HG03280 (cell line): ENCODE measurements around the gene LDLRAD3.

Experiments
- ATAC-seq: cut with Tn5 transposase; IDR thresholded peaks from one replicate; pipeline ENCODE4 v1.9.1; 2021; ENCODE audit warnings: mild to moderate bottlenecking, moderate library complexity; ENCODE audit not compliant: unreplicated experiment

The LDLRAD3 gene

DNA sequence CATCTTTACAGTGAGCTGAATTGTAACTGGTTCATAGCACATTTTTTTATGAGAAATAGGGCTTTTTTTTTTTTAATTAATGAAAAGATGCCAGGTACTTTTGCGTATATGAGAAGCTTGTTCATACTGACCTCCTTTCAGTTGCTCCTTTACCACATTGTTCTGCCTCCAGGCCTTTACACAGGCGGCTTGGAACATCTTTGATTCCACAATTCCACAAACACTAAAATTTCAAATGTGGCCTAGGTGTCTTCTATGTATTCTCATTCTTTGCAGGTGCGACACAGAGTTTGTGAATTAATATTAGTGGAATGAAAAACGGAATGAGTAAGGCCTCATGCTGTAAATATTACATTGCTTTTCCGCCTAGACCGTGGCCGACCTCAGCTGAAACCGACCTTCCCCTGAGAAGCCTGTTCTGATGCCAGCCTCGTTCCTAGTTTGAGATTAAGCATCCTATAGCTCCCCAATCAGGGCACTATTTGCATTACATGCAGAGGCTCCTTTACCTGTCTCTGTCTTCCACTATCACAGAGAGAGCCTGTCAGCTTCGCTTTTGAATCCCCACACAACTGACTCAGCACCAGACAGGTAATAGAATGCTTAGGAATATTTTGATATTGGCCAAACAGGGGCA is 125.8 kb downstream of the LDLRAD3 start:
- ATAC-seq = no peak

DNA sequence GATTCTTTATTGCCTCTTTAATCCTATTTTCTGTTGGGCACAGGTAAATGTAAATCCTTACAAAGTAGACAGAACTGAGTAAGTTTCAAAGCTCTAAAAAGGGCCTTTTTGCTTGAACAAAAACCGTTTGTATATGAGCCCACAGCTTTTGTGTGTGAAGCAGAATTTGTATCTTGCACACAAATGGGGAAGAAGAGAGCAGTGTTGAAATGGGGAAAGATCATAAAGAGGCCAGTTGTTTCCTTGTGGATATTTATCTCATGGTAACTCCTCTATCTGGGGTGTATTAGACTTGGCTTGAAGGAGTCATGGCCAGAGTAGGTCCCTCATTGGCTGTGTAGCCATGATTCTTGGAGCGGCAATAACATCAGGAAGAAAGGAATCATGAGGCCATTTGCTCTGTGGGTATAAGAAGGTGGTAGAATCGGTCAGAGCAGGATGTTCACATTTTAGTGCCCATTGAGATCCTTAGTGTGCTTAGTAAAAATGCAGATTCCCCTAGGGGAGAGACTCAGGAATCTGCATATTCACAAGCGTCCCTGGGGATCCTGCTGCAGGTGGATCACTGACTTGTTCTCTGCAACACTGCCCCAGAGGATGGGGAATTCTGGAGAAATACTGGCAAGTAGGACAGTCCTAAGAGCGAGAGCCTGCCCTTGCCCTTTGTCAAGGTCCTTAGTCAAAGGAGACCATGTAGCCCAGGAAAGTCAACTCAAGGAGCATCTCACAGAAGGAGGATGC is 126.5 kb downstream of the LDLRAD3 start:
- no peak for ATAC-seq

DNA sequence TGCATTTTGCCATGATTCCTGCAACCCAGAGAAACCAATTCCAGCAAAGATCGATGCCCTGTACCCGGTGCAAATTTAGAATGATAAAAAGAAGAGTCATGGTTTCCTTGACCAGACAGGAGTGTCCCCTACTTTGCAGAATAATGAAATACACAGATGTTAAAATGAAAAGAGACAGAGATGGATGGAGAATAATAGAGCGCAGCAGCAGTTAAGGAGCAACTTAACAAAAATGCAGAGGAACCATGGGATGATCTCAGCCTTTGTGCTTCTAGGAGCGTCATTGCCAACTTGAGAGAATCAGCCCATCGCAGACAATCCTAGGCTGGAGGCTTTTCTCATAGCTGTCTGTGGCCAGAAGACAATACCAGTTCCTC is 127.1 kb downstream of the LDLRAD3 start:
- no peak for ATAC-seq

DNA sequence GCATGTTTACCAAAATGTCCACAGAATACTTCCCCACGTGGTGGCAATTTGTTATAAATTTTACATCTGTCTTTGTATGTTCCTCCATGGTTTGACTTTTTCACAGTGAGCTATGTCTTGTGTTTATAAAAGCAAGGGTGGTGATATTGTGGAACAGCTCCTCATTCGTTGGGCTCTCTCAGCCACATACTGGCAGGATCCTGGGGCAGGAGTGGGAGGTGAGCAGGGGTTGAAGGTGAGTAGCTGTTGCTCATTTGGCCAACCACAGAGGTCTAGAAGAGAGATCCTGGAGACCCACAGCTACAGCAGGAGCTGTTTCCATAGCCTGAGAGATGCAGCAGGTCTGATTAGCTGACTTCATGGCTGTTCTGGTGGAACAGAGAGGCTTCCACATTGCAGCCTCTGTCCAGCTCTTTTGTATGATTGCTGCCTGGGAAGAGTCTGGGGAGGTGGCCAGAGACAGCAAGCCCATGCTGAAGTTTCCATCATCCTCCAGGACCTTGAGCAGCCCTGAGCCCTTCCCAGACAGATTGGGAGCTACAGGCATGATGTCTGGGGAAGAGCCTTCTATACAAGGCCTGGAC is 128.1 kb downstream of the LDLRAD3 start:
- ATAC-seq = no peak

DNA sequence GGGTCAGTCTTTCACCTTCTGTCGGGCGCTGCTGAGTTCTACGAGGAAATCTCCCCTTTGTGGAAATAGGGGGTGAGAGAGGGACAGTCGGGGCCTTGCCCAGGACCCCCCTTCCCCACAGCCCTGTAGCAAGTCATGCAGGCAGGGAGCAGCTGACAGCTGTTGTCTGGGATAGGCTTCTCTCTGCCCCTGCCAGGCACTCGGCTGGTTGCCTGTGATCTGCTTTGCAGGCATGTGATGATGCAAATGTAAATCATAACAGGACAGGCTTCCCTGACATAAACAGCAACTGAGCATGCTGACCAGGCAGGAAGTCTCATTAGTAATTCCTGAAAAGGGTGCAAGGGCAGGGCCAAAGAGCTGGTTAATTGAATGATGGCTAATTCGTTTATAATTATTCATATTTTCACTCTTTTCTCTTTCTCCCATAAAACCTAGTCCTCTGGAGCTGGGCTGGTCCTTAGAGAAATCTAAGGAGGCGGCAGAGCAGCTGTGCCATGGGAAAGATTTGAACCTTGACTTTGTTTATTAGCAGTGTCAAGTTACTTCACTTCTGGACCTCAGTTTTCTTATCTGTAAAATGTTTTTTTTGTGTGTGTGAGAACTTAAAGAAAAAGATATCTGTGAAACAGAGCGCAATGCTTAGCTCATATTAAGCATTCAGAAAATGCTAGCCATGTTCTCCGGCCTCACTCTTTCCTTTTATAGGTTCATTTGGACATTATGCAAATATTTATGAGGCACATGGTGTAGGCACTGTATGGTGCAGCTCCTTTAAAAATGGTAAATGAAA is 129.7 kb downstream of the LDLRAD3 start:
- no peak for ATAC-seq

DNA sequence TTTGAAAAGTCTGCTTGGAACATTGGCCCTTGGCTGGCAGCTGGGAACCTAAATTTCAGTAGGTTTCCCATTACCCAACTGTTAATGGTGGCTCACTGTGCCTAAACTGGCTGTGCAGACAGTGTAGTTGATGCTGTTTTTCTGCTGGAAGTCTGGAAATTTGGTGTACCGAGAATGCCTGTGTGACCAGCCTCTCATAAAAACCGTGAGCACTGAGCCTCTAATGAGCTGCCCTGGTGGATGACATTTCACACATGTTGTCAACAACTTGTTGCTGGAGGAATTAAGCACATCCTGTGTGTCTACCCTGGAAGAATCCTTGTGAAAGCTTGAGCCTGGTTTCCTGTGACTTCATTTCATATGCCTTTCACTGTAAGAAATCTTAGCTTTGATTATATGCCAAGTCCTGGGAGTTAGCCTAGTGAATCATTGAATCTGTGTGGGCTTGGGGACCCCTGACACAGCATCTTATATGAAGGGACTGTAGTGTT is 131.1 kb downstream of the LDLRAD3 start:
- no peak for ATAC-seq

DNA sequence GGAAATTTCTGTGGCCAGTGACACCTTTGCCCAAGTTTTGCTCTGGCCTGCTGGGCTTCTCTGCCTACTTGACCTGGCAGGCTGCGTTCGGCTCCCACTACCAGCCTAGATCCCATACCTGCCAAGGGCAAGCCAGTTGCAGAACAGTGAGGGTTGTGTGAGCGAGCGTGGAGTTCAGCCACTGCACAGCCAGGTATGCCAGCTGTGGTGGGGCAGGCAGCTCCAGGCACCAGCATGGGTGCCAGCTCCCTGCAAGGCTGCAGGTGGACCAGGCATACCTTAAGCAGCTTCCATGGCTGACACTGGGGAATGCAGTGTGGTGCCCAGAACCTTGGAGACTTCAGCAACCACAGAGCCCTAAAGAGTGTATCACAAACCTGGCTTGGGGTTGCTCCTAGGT is 133.5 kb downstream of the LDLRAD3 start:
- ATAC-seq = no peak

DNA sequence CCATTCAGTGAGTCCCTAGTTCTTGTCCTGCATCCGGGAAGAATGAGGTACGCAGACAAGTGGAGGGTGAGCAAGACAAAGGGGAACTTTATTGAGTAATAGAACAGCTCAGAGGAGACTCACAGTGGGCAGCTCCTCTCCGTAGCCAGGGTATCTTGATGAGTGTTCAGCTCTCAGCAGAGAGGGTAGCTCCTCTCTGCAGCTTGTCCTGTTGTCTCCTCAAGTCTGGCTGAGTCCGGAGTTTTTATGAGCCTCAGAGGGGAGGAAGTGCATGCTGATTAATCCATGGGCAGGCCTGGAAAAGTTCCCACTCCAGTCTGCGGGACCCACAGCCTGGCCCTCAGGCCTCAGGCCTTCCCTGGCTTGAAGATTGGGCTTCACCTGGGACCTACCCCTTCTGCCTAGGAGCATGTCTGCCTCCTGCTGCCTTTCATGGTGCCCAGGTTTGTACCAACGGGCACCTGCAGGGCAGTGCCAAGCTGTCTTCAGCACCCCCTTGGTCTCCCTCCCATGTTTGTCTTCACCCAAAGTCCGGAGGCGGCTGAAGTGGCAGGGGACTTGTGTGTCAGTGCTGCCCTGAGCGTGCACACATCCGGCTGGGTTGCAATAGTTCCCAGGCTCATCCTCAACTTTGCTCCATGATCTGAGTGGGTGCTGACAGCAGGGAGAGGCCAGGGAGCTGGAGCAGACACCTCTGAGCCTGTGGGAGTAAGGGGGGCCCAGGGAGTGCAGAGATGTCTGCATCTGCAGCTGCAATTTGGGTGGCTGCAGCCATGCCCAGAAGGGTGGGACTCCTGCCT is 134.2 kb downstream of the LDLRAD3 start:
- no peak for ATAC-seq

DNA sequence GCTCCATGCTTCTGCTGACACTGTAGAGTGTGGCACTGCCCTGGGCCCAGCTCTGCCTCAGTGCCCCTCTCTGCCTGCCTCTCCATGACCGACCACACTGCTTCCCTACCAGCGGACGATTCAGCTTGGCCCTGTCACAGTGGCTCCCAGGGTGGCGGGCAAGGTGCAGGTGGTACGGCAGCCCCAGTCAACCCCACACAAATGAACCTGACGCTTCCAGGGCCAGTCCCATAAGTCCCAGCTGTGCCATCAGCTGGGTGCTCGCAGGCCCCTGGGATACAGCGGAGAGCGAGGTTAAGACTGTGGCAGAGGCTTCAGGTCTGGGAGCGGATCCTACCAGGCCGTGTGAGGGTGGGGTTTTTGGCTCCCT is 134.8 kb downstream of the LDLRAD3 start:
- ATAC-seq = no peak

DNA sequence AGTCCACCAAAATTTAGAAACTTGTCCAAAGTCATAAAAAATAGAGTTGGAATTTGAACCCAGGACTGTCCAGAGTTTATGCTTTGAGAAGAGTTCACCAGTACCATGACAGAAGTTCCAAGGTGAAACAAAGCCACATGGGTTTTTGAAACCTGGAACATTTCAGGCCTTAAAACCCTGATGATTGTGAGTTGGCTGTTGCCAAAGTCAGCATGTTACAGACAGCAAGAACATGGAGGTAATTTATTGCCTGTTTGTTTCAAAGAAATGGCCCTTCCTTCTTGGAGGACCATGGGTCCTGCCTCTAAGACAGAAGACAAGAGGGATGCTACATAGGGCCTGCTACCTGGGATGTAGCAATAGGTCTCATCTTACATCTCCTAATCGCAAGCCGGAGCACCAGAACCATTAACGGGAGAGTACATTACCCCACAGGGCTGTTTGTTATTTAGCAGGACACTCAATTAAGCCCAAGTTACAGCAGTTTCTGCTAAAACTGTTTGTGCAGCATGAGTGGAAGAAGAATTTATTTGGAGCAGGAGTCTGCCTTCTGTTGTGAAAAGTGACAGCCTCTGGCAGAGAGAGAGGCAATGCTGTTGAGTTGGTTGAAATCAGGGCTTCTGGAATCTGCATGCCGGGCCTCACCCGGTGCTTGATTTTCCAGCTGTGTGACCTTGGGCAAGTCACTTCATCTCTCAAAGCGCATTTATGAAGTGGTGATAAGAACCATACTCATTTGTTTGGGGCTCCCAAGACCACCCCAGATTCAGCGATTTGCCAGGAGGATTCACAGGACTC is 136.2 kb downstream of the LDLRAD3 start:
- no peak for ATAC-seq

DNA sequence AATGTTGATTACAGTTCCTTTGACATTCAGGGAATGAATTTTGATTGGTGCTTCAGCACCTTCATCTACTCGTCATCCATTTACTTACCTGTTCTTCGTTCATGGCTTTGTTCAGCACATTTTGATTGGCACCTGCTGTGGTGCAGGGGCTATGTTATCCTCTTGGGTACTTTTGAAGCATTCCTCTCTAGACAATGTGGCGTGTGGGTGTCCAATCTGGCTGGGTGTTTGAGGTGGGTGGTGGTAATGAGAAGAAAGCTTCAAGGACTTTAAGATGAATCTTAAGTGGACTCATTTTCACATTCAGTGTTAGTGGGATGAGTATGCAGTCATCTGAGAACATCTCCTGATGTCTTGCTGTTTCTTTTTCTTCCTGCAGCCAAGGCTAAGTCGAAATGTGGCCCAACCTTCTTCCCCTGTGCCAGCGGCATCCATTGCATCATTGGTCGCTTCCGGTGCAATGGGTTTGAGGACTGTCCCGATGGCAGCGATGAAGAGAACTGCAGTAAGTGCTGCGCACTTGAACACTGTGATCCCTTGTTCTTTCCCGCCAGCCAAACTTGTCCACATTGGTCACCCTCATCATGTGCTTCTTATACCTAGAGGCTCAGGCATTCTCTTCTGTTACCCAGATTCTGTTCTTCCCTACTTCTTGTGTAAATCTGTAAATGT is 137.5 kb downstream of the LDLRAD3 start:
- ATAC-seq = no peak

DNA sequence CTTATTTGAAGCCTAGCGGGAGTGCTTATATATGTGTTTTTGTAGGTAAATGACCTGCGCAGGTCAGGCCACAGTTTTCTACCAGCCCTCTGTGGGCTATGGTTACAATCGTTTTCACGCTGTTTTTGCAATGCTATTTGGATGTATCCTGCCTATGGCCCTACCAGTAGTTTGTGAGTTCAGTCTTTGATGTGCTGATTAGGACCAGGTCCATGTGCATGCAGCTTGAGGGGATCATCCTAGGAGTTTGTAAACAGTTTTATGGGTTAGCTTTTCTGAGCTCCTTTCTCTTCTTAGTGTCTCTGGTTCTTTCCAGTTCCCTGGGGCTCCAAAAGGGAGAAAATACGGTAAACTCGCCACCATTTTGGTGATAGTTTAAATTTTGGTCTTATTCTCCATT is 142.5 kb downstream of the LDLRAD3 start:
- no peak for ATAC-seq

DNA sequence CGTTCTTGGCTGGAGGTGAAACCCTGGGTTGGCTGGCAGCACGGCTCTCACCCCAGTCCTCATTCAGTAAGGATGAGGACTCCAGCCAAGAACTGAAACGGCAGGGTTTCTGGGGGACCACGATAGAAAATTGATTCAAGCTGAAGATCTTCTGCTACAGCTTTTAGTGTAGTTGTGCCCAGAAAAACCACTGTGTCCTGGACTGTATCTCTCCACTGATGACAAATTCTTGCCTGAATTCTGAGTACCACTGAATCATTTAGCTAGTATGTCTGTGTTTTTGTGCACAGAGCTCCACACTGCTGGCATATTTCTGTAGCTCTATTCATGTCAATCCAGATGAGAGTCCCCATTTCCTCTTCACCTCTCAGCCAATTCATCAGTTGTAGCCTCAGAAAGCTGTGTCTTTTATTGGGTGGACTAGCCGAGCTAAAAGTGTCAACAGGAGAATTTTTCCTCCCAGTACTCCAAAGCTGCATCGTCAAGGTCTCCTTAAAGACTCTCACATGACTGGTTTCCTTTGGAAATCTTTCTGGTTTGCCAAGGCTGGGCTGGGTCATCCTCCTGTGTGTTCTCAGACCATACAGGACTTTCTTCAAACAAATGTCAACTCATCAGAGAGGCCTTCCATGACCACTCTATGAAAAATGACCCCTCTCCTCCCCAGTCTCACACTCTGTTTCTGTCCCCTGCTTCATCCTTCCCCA is 144.6 kb downstream of the LDLRAD3 start:
- ATAC-seq = no peak

DNA sequence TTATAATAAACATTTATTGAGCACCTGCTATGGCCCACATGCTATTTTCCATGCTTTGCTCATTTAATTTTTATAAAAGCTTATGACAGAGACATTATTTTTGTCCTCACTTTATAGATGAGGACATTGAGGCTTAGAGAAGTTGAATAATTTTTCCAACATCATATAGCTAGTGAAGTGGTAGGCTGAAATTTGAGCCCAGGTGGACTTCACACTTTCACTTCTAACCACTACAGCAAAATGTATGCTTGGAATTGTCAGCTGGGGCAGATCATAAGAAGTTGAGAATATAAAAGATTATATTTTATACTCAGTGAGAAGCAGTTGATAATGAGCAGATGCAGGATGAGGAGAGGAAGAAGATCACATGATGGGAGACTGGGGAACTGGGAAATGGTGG is 146.1 kb downstream of the LDLRAD3 start:
- no peak for ATAC-seq

DNA sequence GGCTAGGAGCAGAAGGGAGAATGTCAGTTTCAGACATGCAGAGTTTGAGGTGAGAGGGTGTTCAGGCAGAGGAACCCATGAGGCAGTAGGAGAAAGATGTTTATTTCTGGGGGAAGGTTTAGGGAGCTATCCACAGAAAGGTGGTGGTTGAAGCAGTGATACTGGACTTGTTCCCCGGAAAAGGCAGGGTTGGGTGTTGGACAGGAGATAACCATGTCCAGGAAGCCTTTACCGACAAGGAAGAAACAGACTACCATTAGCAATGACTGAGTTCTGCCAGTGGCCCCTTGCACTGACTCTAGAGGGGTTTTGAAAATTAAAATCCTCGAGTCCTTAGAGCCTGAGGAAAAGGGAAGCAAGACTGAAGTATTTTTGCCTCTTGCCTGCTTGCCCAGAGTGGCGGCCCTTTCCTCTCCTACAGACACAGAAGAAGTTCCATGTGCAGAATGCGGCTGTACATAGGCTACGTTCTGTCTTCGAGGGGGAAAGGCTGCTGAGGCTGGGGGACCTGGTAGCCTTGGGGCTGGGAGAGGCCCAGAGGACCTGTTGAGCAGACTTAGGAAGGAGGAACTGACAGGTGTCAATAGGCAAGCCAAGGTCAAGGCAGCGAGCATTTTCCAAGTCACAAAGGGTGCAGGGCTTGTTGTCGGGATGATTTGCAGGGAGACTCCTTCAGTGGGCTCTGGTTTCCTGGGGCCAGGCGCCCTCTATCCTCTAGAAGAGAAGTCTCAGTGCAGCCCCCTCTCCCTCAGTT is 146.7 kb downstream of the LDLRAD3 start:
- no peak for ATAC-seq

DNA sequence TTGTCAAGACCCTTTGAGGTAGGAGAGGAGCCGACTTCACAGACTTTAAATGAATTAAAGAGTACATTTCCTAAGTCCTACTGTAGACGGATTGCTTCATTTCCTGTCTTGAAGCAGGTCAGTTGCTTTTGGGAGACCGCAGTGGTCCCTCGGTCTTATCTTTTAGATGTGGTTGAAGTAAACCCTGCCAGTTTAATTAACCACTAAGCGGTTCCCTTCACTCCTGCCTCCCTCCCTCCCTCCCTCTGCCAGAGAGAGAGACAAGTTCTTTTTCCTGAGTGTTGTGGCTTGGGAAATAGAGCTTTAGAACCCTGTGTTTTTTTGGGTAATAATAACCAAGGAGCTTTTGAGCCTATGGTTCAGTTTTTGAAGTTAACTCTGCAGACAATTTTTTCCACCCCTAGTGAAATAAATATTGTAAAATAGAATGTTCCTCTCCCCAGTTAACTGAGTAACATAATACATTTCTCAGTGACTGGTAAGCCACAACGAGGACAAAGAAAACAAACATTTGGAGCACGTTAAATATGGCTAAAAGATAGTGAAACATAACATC is 147.5 kb downstream of the LDLRAD3 start:
- no peak for ATAC-seq

DNA sequence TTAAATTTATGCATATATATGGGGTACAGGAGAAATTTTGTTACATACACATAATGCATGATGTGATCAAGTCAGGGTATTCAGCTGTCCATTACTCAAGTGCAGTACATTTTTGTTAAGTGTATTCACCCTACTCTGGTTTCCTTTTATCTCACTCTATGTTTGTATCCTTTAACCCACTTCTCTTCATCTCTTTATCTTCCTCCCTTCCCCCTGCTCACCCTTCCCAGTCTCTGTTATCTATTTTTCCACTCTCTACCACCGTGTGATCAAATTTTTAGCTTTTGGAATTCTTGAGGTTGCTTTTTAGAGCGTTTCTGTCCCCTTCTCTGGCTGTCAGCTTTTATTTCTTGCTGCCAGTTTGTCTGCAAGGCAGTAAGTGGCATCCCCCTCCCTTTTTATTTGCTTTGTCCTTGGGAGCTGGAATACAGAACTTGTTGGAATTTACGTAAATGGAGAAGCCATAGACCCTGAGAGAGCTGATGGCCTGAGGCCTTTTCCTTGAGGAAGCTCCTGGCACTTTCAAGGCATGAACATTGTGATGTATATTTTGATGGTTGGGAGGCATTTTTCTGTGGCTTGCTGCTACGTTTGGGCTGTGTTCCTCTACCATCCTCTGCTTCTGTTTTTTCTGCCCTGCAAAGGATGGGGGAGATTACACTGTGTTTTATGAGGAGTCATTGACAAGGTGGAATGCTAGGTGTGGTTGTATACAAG is 148.6 kb downstream of the LDLRAD3 start:
- ATAC-seq = no peak
